H1 (cell line): ENCODE results near the gene BBIP1. TPM values are rescaled to one million over a fixed set of nuclear protein-coding genes. Genes with fewer than 3 reads are reported as not detected.

Experiments
- CHD2 ChIP-seq: IDR thresholded peaks from 2 replicates; pipeline ENCODE4 v1.6.1; 2012; ENCODE audit warnings: low read length, improper control_type of control experiment
- GABPA ChIP-seq: IDR thresholded peaks from 2 replicates; pipeline ENCODE4 v1.6.1; 2011; ENCODE audit warnings: mild to moderate bottlenecking, low read length, moderate library complexity, borderline replicate concordance; ENCODE audit not compliant: insufficient read depth
- POU5F1 ChIP-seq: IDR thresholded peaks from 2 replicates; pipeline ENCODE4 v1.6.1; 2011; ENCODE audit warnings: low read depth, mild to moderate bottlenecking, low read length, moderate library complexity
- SP2 ChIP-seq: IDR thresholded peaks from 2 replicates; pipeline ENCODE4 v1.6.1; 2012; ENCODE audit warnings: mild to moderate bottlenecking, low read length, inconsistent platforms
- polyA plus RNA-seq, 7 experiments: library from polyadenylated mRNA; depleted of rRNA in 3 of 7; stranded (reverse) in 5 of 7; unstranded in 2 of 7; fragments of >200 nt in 5 of 7; fragments of 200-250 nt in 2 of 7; gene quantifications; 1 replicate in 5 of 7; 2 replicates in 1 of 7; 4 replicates in 1 of 7; pipeline versions ENCODE4 v1.2.1 to v1.2.3, GENCODE V29; 2011 to 2013; ENCODE audit warnings: missing spikeins in 2 of 7, mixed read lengths in 2 of 7
- total RNA-seq: library from RNA; stranded (reverse); fragmentation: NEBNext Ultra II Directional; extraction: Animal tissue kit (Norgen Biotek cat#: 25700); gene quantifications from 2 replicates; pipeline ENCODE4 v1.2.1, GENCODE V29; 2021
- TF ChIP-seq, protein P1 (sequence below): IDR thresholded peaks from 2 replicates; pipeline ENCODE4 v1.6.1; 2012; ENCODE audit warnings: inconsistent platforms

BBIP1 gene
- total and polyA plus RNA-seq, 2 of the 8 experiments (the other 6 are each of a cell fraction or from before 2014, with no cell fraction given), result 8.8 to 19.6 TPM

DNA sequence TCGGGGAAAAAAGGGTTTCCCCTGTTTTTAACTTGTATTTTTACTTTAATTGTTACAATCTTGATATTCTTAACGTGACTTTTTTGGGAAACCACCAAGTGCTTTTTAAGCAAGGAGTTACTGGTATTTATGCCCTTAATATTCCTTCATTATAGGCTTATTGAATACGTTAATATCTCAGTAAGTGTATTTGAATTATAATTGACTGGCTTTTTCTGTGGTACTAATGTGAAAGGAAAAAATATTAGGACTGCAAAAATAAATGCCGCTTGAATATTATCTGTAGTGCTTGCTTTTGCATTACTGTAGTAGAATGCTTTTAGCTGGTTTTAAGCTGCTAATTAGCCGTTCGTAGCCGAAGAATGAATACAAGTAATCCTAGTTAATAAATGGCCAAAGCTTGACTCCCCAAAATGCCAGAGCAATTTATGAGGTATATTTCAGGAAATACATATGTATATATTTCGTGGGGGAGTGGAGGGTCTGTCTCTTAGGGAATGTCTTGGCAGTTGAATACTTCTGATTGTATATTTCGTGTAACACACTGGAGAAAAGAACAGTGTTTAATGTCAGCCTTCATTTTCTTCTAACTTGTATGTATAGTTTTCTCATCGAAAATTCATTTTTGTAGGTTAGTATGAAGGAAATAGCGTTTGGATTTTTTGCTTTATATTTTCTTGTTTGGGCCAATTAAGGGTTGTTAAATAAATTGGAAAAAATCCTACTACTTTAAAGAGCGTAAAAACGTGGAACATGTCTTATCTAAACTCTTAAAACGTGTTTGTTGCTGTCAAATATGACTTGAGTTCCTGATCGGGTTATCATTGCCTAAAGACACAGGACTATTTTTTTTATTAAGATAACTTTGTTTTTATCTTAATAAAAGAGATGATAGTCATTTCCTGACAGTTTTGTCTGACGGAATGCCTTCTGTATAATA lies 45.7 kb downstream of the BBIP1 start (continued):
- TF ChIP-seq GABPA (no peak), SP2 (no peak), CHD2 (no peak), POU5F1 (no peak)
- TF ChIP-seq, protein P1, sequence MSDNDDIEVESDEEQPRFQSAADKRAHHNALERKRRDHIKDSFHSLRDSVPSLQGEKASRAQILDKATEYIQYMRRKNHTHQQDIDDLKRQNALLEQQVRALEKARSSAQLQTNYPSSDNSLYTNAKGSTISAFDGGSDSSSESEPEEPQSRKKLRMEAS, result no peak
